Measurements from ENCODE around the gene ZNF608. TPM values are rescaled to one million over a fixed set of nuclear protein-coding genes. Genes with fewer than 3 reads are reported as not detected.

Gene ZNF608
- total and polyA plus RNA-seq, 2 donors (not counting 3 experiments of a cell fraction or from before 2014, with no cell fraction given): 16.2 to 33.6 TPM

- Histone ChIP-seq H3K4me1 (ENCODE audit: control insufficient read depth, extremely low read depth, insufficient read depth, low read length) (peaks cover 5% of the 10 kb centered on the region), H3K79me2 (ENCODE audit: control insufficient read depth, insufficient read depth, low read length) (peaks cover 28% of the 10 kb centered on the region), H3K27ac (ENCODE audit: insufficient read depth, low read depth, low read length) (no peak overlapping the region), H3K9me1 (replicated peaks; ENCODE audit: control insufficient read depth, extremely low read depth, insufficient read depth, low read length) (no peaks in the 10 kb centered on the region), H3K27me3 (ENCODE audit: control insufficient read depth in 2 of 2, insufficient read depth in 2 of 2, low read length in 2 of 2) (no peaks in the 10 kb centered on the region), H3K9ac (replicated peaks; ENCODE audit: extremely low read depth, insufficient read depth, low read length) (no peak overlapping the region), H2AFZ (ENCODE audit: low read depth, low read length) (no peak overlapping the region), H4K20me1 (replicated peaks; ENCODE audit: control insufficient read depth, extremely low read depth, insufficient read depth, low read length) (peaks cover 10% of the 10 kb centered on the region), H3K9me3 (replicated peaks; ENCODE audit: control insufficient read depth, insufficient read depth, low read length) (no peaks in the 10 kb centered on the region), H3K4me2 (ENCODE audit: insufficient read depth, low read length) (no peak overlapping the region), H3K4me3 (replicated peaks in 1 of 3; ENCODE audit: insufficient read depth in 1 of 3, low read depth in 1 of 3, low read length in 3 of 3) (no peak overlapping the region), H3K36me3 (ENCODE audit: control insufficient read depth in 2 of 2, extremely low read depth in 1 of 2, insufficient read depth in 2 of 2, low read length in 2 of 2) (no peaks in the 10 kb centered on the region)
- ChIA-PET POLR2A (interaction anchor here (1.0 kb wide), 1 partner anchor 11 kb away, joined by 4 read pairs; no protein-coding TSS in a partner anchor), CTCF (no interaction called here)
- TF ChIP-seq, protein P1, sequence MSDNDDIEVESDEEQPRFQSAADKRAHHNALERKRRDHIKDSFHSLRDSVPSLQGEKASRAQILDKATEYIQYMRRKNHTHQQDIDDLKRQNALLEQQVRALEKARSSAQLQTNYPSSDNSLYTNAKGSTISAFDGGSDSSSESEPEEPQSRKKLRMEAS (IDR thresholded peaks at IDR 0.05; ENCODE audit: insufficient read depth, insufficient read length): no peak
- TF ChIP-seq GATA2 (IDR thresholded peaks at IDR 0.05; ENCODE audit: insufficient read depth, insufficient read length, low read depth, low read length): no peak
- TF ChIP-seq FOS (IDR thresholded peaks at IDR 0.05; ENCODE audit: borderline replicate concordance, insufficient read depth, low read length): no peak
- TF ChIP-seq MYC (IDR thresholded peaks at IDR 0.05; ENCODE audit: low read depth, low read length): no peak
- TF ChIP-seq POLR2AphosphoS5 (IDR thresholded peaks at IDR 0.05; ENCODE audit: insufficient read depth, low read depth, low read length): no peak
- TF ChIP-seq JUN (IDR thresholded peaks at IDR 0.05; ENCODE audit: borderline replicate concordance, insufficient read depth, insufficient read length, low read depth): no peak
- no peak for TF ChIP-seq CTCF (IDR thresholded peaks at IDR 0.05; ENCODE audit: extremely low read depth in 1 of 2, insufficient read depth in 1 of 2, low read depth in 1 of 2, low read length in 2 of 2)
- no peak for TF ChIP-seq EZH2 (IDR thresholded peaks at IDR 0.05; ENCODE audit: borderline replicate concordance, low read depth, low read length, severe bottlenecking)
- no peak for TF ChIP-seq POLR2A (IDR thresholded peaks at IDR 0.05; ENCODE audit: low read depth, low read length)
- FAIRE-seq (no peak), DNase-seq (ENCODE audit: low read depth, low spot score) (no peak)
- dilution Hi-C loops (cut with MboI; ENCODE audit: extremely low pct_ligation_motif_present, low sequenced_read_pairs) (no loop called here), intact Hi-C loops (cut with micrococcal nuclease) (no loop called here)
- no TSS peak for BruUV-seq (replicated peaks)
These were observed 9.6 kb downstream of the ZNF608 start for GRCh38 chr5:124736805-124737188.
